MM.1S (cell line): Measurements from ENCODE around the gene PTH1R.

Experiments used
- CTCF ChIP-seq: fragments of 300-600 bp; sonication (generic); IDR thresholded peaks from 2 replicates; pipeline ENCODE4 v1.5.1; 2016; ENCODE audit warnings: antibody characterized with exemption, low read length, mixed read lengths
- EZH2 ChIP-seq: fragments of 300-600 bp; sonication (generic); optimal IDR thresholded peaks from 2 replicates; pipeline ENCODE3; 2017; ENCODE audit warnings: low read depth, mild to moderate bottlenecking, antibody characterized with exemption, low read length, mixed read lengths
- EZH2phosphoT487 ChIP-seq: fragments of 300-600 bp; sonication (generic); IDR thresholded peaks from 2 replicates; pipeline ENCODE4 v1.6.1; 2018; ENCODE audit warnings: antibody characterized with exemption, low read length

GRCh38 chr3:46921041-46921440 is 43.5 kb downstream of the PTH1R start:
- TF ChIP-seq EZH2 (no peak), CTCF (no peak), EZH2phosphoT487 (no peak)
